ENCODE measurements around the gene RNF130.

Gene RNF130

DNA sequence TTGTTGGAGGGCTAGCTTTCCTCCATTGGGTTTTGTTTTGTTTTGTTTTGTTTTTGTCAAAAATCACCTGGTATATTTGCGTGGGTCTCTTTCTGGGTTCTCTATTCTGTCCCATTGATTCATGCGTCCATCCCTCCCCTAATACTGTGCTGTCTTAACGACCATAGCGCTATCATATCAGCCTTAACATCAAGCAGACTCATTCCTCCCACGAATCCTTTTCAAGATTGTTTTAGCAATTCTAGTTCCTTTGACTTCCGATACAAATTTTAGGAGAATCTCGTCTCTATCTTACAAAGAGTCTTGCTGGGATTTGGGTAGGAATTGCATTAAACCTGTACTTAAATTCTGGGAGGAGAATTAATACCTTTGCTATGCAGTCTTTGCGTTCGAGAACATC lies 31.1 kb upstream of the RNF130 start:
- no peaks in the 10 kb centered on the region for H3K4me1 ChIP-seq (ENCODE audit: control insufficient read depth, insufficient read depth, low read length)
- no peaks in the 10 kb centered on the region; the same call in 1 of the 2 replicates for H3K36me3 ChIP-seq (ENCODE audit: control insufficient read depth, insufficient read depth, low read length)
- no peaks in the 10 kb centered on the region for H3K27me3 ChIP-seq (ENCODE audit: control insufficient read depth, insufficient read depth, low read length)
- no peak overlapping the region for H3K27ac ChIP-seq (ENCODE audit: low read length)
- DNase-seq (ENCODE audit: low read depth, low spot score): no peak
- no CpG with 5 or more reads among the region's 9 CpGs for WGBS (ENCODE audit: insufficient coverage, insufficient read length)
- no peaks in the 10 kb centered on the region for H3K9me3 ChIP-seq (ENCODE audit: control insufficient read depth, insufficient read depth, low read length)
- no peak overlapping the region for H3K4me3 ChIP-seq (ENCODE audit: low read length)

DNA sequence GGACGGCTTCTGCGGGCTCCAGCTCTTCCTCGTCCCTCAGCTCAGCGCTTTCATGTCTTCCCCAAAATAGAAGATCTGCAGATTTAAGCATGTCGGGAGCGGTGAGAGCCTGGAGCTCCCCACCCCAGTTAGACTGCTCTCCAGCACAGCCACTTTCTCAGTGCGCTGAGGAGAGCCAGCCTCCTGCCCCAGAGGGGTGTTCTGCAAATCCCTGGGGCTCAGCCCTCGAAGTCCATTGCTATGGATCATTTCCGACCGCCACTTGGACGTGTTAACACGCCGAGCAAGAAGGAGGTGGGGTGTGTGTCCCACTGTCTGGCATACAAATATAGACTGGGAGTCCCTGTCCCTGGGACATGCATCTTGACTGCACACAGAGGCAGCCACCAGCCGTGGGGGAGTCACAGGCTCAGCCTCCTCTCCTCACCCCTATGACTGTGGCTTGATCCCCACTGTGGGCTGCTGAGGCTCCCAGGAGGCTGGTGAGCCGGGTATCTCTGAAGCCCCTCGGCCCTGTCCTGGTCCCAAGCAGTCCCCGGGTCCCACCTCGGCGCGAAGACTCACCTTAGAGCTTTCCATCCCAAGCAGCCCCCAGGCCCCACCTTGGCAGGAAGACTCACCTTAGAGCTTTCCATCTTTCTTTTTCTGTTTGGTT lies 30.0 kb upstream of the RNF130 start:
- H3K36me3 ChIP-seq (ENCODE audit: control insufficient read depth, insufficient read depth, low read length): no peaks in the 10 kb centered on the region; the same call in 1 of the 2 replicates
- H3K9me3 ChIP-seq (ENCODE audit: control insufficient read depth, insufficient read depth, low read length): no peaks in the 10 kb centered on the region
- H3K27ac ChIP-seq (ENCODE audit: low read length): no peak overlapping the region
- no peak overlapping the region for H3K4me3 ChIP-seq (ENCODE audit: low read length)
- no peaks in the 10 kb centered on the region for H3K4me1 ChIP-seq (ENCODE audit: control insufficient read depth, insufficient read depth, low read length)
- no CpG with 5 or more reads among the region's 20 CpGs for WGBS (ENCODE audit: insufficient coverage, insufficient read length)
- DNase-seq (ENCODE audit: low read depth, low spot score): no peak
- H3K27me3 ChIP-seq (ENCODE audit: control insufficient read depth, insufficient read depth, low read length): no peaks in the 10 kb centered on the region

DNA sequence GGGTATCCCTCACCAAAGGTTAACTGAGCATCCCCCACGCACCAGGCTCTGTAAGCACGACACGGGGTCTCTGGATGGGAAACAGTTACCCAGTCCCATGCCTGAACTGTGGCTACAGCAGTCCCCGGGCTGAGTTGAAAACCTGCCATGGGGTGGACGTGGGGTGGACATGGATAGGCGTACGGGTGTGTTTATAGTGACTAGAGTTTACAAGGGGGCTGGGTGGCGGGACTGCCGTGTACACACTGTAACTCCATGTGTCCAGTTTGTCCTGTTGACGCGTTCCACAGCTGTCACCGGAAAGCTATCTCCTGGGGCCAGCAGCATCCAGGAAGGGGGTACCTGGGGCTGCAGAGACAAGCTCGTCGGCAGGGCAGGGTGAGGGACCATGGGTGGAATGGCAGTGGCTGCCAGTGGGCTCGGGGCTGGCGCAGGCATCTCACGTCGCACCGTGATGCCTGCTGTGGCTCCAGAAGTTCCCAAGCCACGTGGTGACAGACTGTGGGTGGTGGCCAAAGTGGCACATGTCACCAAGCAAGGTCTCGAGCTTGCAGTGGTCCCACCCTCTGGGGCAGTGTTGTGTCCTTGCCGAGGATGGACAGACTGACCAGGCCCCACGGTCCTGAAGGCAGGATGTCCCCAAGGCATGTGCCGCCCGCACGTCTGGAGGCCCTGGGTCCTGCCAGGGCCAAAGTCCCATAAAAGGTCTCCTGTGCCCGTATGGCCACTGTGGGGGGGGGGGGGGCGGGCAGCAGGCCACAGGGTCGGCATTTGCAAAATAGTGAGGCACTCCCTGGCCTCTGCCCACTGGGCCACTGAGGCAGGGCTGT lies 29.3 kb upstream of the RNF130 start:
- Histone ChIP-seq H3K27ac (ENCODE audit: low read length) (no peak overlapping the region), H3K9me3 (ENCODE audit: control insufficient read depth, insufficient read depth, low read length) (no peaks in the 10 kb centered on the region), H3K27me3 (ENCODE audit: control insufficient read depth, insufficient read depth, low read length) (no peaks in the 10 kb centered on the region), H3K4me3 (ENCODE audit: low read length) (no peak overlapping the region), H3K4me1 (ENCODE audit: control insufficient read depth, insufficient read depth, low read length) (no peaks in the 10 kb centered on the region), H3K36me3 (ENCODE audit: control insufficient read depth, insufficient read depth, low read length) (no peaks in the 10 kb centered on the region; the same call in 1 of the 2 replicates)
- no peak for DNase-seq (ENCODE audit: low read depth, low spot score)
- no CpG with 5 or more reads among the region's 29 CpGs for WGBS (ENCODE audit: insufficient coverage, insufficient read length)

DNA sequence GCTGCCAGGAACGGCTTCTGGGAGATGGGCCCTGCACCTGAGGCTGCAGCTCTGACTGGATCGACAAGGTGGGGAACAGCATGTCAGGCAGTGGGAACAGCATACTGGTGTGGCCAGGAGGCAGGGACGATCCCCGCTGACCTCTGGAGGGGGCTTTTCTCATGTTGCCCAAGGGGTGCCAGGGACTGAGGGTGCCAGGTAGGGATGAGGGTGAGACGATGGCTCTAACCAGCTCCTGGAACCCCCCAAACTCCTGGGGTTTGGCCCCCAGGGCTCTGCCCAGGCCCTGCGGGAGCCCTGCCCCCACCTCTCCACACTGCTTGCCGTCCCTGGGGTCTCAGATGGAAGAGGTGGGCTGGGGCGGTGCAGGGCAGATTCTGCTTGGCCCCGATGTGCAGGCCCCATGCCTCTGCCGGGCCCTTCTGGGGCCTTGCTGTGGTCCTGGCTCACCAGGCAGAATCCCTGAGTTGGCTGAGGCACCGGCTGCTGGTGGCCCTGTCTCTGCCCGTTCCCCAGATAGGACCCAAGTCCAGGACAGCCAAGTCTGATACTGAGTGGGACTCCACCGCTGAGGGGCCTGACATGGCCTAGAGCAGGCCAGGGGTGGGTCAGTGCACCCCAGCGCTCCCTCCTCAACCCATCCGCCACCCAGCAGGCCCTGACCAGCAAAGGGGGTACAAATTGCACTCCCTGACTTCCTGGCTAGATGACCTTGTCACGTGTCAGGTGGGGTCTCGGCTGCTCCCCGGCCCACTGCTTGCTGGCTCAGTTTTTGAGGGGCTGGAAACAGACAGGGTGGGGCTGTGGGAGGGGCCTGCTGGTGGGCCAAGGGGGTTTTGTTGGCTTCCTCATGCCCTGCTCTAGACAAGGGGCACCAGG lies 28.4 kb upstream of the RNF130 start:
- WGBS (ENCODE audit: insufficient coverage, insufficient read length): no CpG with 5 or more reads among the region's 18 CpGs
- DNase-seq (ENCODE audit: low read depth, low spot score): no peak
- no peak overlapping the region for H3K27ac ChIP-seq (ENCODE audit: low read length)
- H3K9me3 ChIP-seq (ENCODE audit: control insufficient read depth, insufficient read depth, low read length): no peaks in the 10 kb centered on the region
- H3K4me3 ChIP-seq (ENCODE audit: low read length): no peak overlapping the region
- no peaks in the 10 kb centered on the region for H3K27me3 ChIP-seq (ENCODE audit: control insufficient read depth, insufficient read depth, low read length)
- no peaks in the 10 kb centered on the region; the same call in 1 of the 2 replicates for H3K36me3 ChIP-seq (ENCODE audit: control insufficient read depth, insufficient read depth, low read length)
- no peaks in the 10 kb centered on the region for H3K4me1 ChIP-seq (ENCODE audit: control insufficient read depth, insufficient read depth, low read length)

DNA sequence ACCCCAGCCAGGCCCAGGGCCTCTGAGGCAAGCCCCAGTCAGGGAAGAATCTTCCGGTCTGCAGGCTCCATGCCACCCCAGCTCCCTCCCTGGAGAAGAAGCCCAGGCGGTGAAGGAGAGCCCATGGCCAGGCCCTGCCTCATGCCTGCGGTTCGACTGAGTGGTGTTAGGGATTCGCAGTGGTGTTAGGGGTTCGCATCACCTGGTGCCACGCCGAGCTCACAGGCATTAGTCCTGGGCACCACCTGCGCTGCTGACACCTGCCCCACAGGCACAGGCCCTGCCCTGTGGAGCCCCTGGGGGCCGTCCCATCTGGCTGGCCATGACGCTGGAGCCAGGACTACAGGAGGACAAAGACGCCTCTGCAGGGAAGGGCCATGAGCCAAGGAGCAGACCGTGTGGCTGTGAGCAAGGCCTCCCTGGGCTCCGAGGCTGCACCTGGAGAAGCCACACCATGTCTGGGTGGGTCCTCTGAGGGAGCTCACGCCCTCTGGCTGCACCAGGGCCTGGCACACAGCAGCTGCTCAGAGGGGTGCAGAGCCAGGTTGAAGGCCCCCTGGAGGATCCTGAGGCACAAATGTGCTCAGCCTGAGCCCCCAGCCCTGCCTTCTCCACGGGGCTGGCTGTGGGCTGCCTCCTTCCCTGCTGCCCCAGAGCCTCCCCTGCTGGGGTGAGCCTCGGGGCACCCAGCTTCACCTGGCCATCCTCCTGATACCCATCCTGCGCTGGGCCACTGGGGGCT lies 27.6 kb upstream of the RNF130 start:
- H3K4me3 ChIP-seq (ENCODE audit: low read length): no peak overlapping the region
- DNase-seq (ENCODE audit: low read depth, low spot score): no peak
- H3K4me1 ChIP-seq (ENCODE audit: control insufficient read depth, insufficient read depth, low read length): no peaks in the 10 kb centered on the region
- no peaks in the 10 kb centered on the region for H3K9me3 ChIP-seq (ENCODE audit: control insufficient read depth, insufficient read depth, low read length)
- H3K27me3 ChIP-seq (ENCODE audit: control insufficient read depth, insufficient read depth, low read length): no peaks in the 10 kb centered on the region
- no CpG with 5 or more reads among the region's 18 CpGs for WGBS (ENCODE audit: insufficient coverage, insufficient read length)
- H3K36me3 ChIP-seq (ENCODE audit: control insufficient read depth, insufficient read depth, low read length): no peaks in the 10 kb centered on the region; the same call in 1 of the 2 replicates
- no peak overlapping the region for H3K27ac ChIP-seq (ENCODE audit: low read length)

DNA sequence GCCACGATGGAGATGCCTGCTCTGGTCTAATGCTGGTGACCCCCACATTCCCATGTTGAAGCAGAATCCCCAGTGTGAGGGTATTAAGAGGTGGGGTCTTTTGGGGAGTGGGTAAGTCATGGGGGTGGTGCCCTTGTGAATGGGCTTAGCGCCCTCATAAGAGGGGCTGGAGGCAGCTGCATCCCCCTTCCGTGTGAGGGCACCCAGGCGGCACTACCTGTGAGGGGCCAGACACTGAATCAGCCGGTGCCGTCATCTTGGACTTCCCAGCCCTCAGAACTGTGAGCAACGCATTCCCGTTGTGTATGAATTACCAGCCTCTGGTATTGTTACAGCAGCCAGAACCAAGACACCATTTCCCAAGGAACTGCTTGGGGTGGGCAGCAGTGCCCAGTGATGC lies 27.0 kb upstream of the RNF130 start:
- Histone ChIP-seq H3K27ac (ENCODE audit: low read length) (no peak overlapping the region), H3K9me3 (ENCODE audit: control insufficient read depth, insufficient read depth, low read length) (no peaks in the 10 kb centered on the region), H3K4me3 (ENCODE audit: low read length) (no peak overlapping the region), H3K4me1 (ENCODE audit: control insufficient read depth, insufficient read depth, low read length) (no peaks in the 10 kb centered on the region), H3K27me3 (ENCODE audit: control insufficient read depth, insufficient read depth, low read length) (no peaks in the 10 kb centered on the region), H3K36me3 (ENCODE audit: control insufficient read depth, insufficient read depth, low read length) (no peaks in the 10 kb centered on the region; the same call in 1 of the 2 replicates)
- no CpG with 5 or more reads among the region's 8 CpGs for WGBS (ENCODE audit: insufficient coverage, insufficient read length)
- DNase-seq (ENCODE audit: low read depth, low spot score): no peak

DNA sequence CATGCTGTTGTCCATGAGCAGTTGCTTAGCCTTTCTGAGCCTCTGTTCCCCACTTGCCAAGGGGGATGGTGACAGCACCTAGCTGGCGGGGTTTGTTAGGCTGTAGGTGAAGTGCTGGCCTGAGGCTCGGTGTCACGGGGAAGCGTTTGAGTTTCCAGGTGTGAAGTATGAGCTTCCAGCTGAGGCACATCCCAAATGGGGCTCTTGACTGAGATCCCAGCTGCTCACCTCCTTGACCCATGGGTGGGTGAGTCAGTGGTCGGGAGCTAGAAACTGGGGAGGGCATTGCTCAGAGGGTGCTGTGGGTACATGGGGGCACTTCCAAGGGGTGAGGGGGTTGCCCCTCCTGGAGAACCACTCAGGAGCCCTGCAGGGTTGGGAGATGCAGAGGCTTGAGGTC lies 26.4 kb upstream of the RNF130 start:
- DNase-seq (ENCODE audit: low read depth, low spot score): no peak
- no peaks in the 10 kb centered on the region; the same call in 1 of the 2 replicates for H3K36me3 ChIP-seq (ENCODE audit: control insufficient read depth, insufficient read depth, low read length)
- no peaks in the 10 kb centered on the region for H3K27me3 ChIP-seq (ENCODE audit: control insufficient read depth, insufficient read depth, low read length)
- H3K9me3 ChIP-seq (ENCODE audit: control insufficient read depth, insufficient read depth, low read length): no peaks in the 10 kb centered on the region
- H3K4me3 ChIP-seq (ENCODE audit: low read length): no peak overlapping the region
- no peak overlapping the region for H3K27ac ChIP-seq (ENCODE audit: low read length)
- no CpG with 5 or more reads among the region's 5 CpGs for WGBS (ENCODE audit: insufficient coverage, insufficient read length)
- no peaks in the 10 kb centered on the region for H3K4me1 ChIP-seq (ENCODE audit: control insufficient read depth, insufficient read depth, low read length)

DNA sequence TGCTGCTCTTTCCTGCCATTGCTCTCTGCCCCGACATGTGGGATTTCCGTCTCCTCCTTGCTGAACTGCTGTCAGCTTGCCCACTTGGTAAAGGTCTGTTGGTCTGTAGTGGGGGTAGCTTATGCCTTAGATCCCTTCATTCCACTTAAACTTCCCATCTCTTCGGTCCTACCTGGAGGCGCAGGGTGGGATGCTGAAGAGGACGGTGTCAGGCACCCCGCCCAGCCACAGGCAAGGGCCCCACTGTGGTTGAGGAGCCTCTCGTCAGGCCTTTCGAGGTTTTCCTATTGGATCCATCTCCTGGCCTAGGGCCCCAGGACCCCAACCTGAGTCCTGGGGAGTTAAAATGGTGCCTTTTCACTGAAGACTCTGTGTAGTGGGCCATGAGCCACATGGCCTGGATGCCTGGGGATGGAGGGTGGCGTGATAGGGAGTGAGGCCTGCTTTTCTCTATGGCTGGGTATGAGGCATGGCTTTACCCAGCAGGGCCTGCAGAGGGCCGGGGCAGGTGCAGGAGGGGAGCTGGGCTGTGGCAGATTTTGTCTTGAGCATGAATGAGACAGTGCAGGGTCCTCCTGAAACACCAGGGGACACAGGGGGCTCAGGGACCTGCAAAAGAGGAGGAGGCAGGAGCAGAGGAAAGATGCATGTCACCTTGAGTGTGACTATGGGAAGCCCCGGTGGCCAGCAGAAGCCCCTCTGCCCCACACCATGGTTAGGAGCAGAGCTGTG lies 25.8 kb upstream of the RNF130 start:
- Histone ChIP-seq H3K9me3 (ENCODE audit: control insufficient read depth, insufficient read depth, low read length) (no peaks in the 10 kb centered on the region), H3K36me3 (ENCODE audit: control insufficient read depth, insufficient read depth, low read length) (no peaks in the 10 kb centered on the region; the same call in 1 of the 2 replicates), H3K27ac (ENCODE audit: low read length) (no peak overlapping the region), H3K27me3 (ENCODE audit: control insufficient read depth, insufficient read depth, low read length) (no peaks in the 10 kb centered on the region), H3K4me3 (ENCODE audit: low read length) (no peak overlapping the region), H3K4me1 (ENCODE audit: control insufficient read depth, insufficient read depth, low read length) (no peaks in the 10 kb centered on the region)
- DNase-seq (ENCODE audit: low read depth, low spot score): no peak
- WGBS (ENCODE audit: insufficient coverage, insufficient read length): no CpG with 5 or more reads among the region's 11 CpGs

DNA sequence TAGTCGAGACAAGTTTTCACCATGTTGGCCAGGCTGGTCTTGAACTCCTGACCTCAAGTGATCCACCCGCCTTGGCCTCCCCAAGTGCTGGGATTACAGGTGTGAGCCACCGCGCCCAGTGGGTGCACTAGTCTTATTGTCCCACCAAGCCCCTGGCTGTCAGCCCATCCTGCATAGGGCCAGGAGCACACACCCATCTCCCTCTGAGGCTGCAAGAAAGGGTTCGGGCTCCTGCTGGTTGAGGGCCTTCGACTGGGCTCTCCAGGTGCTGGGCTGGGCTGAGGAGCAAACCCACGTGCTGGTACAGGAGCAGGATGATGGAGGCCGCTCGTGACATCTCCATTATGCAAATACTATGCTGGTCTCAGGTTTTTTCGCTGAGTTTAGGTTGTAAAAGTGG lies 25.1 kb upstream of the RNF130 start:
- no peak overlapping the region for H3K27ac ChIP-seq (ENCODE audit: low read length)
- no peaks in the 10 kb centered on the region for H3K4me1 ChIP-seq (ENCODE audit: control insufficient read depth, insufficient read depth, low read length)
- H3K9me3 ChIP-seq (ENCODE audit: control insufficient read depth, insufficient read depth, low read length): no peaks in the 10 kb centered on the region
- no CpG with 5 or more reads among the region's 10 CpGs for WGBS (ENCODE audit: insufficient coverage, insufficient read length)
- H3K4me3 ChIP-seq (ENCODE audit: low read length): no peak overlapping the region
- no peak for DNase-seq (ENCODE audit: low read depth, low spot score)
- no peaks in the 10 kb centered on the region; the same call in 1 of the 2 replicates for H3K36me3 ChIP-seq (ENCODE audit: control insufficient read depth, insufficient read depth, low read length)
- no peaks in the 10 kb centered on the region for H3K27me3 ChIP-seq (ENCODE audit: control insufficient read depth, insufficient read depth, low read length)

Measured in iPS DF 6.9 (cell line).